Ascending aorta (tissue), 2 donors: ENCODE results near the gene SPINDOC. TPM values are rescaled to one million over a fixed set of nuclear protein-coding genes. Genes with fewer than 3 reads are reported as not detected.
A peak's percentile ranks its signal among the peaks of the same experiment; 100 is the strongest.

Experiments used
- DNase-seq, 2 donors: peaks; one replicate each; pipeline ENCODE4 v3.0.0-alpha.2; 2019; ENCODE audit warnings: low spot score in 2 of 2
- H3K27ac ChIP-seq, 2 donors: fragments of 200-600 bp; sonication (generic); one replicate each; pipeline ENCODE4 v1.5.1; 2016 to 2017; ENCODE audit warnings: mild to moderate bottlenecking in 1 of 2
- H3K27me3 ChIP-seq: fragments of 200-600 bp; sonication (generic); one replicate; pipeline ENCODE4 v1.5.1; 2017
- H3K36me3 ChIP-seq, 2 donors: fragments of 200-600 bp; sonication (generic); one replicate each; pipeline ENCODE4 v1.5.1; 2016
- H3K4me1 ChIP-seq, 2 donors: fragments of 200-600 bp; sonication (generic); one replicate each; pipeline ENCODE4 v1.5.1; 2016 to 2017; ENCODE audit warnings: mild to moderate bottlenecking in 1 of 2
- H3K4me3 ChIP-seq, 2 donors: fragments of 200-600 bp; sonication (generic); one replicate each; pipeline ENCODE4 v1.5.1; 2016 to 2017; ENCODE audit warnings: mild to moderate bottlenecking in 1 of 2
- H3K9me3 ChIP-seq, 2 donors: fragments of 200-600 bp; sonication (generic); one replicate each; pipeline ENCODE4 v1.5.1; 2016
- CTCF ChIP-seq, 3 experiments: fragments of 200-600 bp in 2 of 3; fragments of 450-650 bp in 1 of 3; sonication (generic) in 2 of 3; IDR thresholded peaks; one replicate each; pipeline ENCODE4 v1.5.1; 2016 to 2019; ENCODE audit warnings: antibody characterized with exemption in 3 of 3, mild to moderate bottlenecking in 1 of 3, moderate library complexity in 1 of 3
- intact Hi-C: fragments of 100-400 bp; cut with DNase I; formaldehyde crosslinking; loops from one replicate; pipeline ENCODE4 v1.15.1; 2023
- total RNA-seq: library from RNA; depleted of rRNA; stranded (reverse); fragments of >200 nt; gene quantifications from one replicate; pipeline ENCODE4 v1.1.0, GENCODE V29; 2016

Gene SPINDOC, protein sequence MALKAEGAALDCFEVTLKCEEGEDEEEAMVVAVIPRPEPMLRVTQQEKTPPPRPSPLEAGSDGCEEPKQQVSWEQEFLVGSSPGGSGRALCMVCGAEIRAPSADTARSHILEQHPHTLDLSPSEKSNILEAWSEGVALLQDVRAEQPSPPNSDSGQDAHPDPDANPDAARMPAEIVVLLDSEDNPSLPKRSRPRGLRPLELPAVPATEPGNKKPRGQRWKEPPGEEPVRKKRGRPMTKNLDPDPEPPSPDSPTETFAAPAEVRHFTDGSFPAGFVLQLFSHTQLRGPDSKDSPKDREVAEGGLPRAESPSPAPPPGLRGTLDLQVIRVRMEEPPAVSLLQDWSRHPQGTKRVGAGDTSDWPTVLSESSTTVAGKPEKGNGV
- 5.0 TPM for total RNA-seq

GRCh38 chr11:63813035-63813562 is at the start of gene SPINDOC:
Gene SPINDOC, plus strand, starts transcription at chr11:63813456. Its CDS starts 231 bp downstream, at chr11:63813687.
- H3K36me3 ChIP-seq: peaks cover 8 to 13% of the 10 kb centered on the region in 2 donors
- peak within 1 kb of the TSS; percentile 71 to 80 for H3K27ac ChIP-seq
- peak within 1 kb of the TSS; percentile 95 for H3K4me3 ChIP-seq
- H3K27me3 ChIP-seq: no peaks in the 10 kb centered on the region
- H3K4me1 ChIP-seq: peaks cover 3 to 15% of the 10 kb centered on the region in 2 donors
- no peak for TF ChIP-seq CTCF (IDR thresholded peaks at IDR 0.05)
- intact Hi-C loops: loop anchor here (1.0 to 10.0 kb wide), 3 partner anchors 25 to 138 kb away; partner anchors contain the start of gene ATL3
- DNase-seq: peak; percentile 28 to 88
- H3K9me3 ChIP-seq: no peaks in the 10 kb centered on the region

DNA sequence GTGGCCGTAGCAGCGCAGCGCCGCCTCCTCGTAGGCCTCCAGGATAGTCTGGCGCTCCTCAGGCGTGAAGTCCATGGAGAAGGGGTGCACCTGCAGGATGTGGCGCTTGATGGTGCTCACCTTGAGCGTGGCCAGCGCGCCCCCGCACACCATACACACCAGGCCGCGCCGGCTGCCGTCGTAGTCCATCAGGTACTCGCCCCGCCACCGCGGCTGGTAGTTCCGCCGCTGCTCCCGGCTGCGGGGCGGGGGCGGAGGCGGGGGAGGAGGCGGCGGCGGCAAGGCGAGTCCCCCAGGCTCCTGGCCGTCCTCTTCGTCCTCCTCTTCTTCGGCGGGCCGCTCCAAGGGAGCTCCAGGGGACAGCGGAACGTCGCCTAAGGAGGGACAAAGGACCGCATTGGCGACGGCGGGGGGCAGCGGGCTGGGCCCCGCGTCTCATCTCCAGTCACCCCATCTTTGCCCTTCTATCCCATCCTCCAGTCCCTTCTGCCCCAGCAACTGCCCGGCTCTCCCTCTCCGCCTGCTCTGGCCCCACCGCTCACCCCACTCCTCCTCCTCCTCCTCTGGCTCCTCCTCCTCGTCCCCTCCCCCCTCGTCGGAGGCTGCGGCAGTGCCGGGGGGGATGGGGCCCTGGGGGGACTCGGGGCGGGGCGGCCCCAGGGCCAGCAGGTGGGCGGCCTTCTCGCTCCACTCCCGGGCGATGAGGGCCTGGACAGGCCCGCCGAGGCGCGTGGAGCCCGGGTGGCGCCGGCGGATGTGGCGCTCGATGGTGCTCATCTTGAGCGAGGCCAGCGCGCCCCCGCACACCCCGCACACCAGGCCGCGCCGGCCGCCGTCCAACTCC is 49.5 kb upstream of the SPINDOC start:
- H3K36me3 ChIP-seq: peaks cover 2 to 3% of the 10 kb centered on the region in 2 donors
- H3K9me3 ChIP-seq: no peaks in the 10 kb centered on the region
- no peaks in the 10 kb centered on the region for H3K27me3 ChIP-seq
- H3K27ac ChIP-seq: peak overlapping the region in 1 of 2 donors; percentile 0
- H3K4me3 ChIP-seq: peak overlapping the region; percentile 51 to 63
- DNase-seq: no peak
- H3K4me1 ChIP-seq: peaks cover 6 to 14% of the 10 kb centered on the region in 2 donors
- intact Hi-C loops: no loop called here
- no peak for TF ChIP-seq CTCF (IDR thresholded peaks at IDR 0.05)

DNA sequence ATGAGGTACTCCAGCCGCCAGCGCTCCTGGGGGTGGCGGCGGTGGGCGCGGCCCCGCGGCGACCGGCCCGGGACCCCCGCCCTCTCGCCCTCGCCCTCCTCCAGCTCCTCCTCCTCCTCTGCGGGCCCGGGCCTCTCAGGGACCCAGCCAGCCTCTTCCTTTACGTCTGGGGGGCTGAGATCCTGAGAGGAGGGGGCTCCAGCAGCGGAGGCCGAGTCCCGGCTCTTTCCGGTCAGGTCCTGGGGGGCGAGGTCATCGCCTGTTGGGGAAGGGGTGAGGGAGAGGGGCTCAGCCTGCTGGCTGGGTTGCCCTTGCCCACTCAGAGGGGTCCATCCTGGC is 48.9 kb upstream of the SPINDOC start:
- no peak for TF ChIP-seq CTCF (IDR thresholded peaks at IDR 0.05)
- DNase-seq: no peak
- H3K27me3 ChIP-seq: no peaks in the 10 kb centered on the region
- peaks cover 0 to 3% of the 10 kb centered on the region in 2 donors for H3K36me3 ChIP-seq
- no peaks in the 10 kb centered on the region for H3K9me3 ChIP-seq
- H3K4me1 ChIP-seq: peaks cover 6 to 14% of the 10 kb centered on the region in 2 donors
- intact Hi-C loops: no loop called here
- H3K4me3 ChIP-seq: no peak overlapping the region
- H3K27ac ChIP-seq: no peak overlapping the region

DNA sequence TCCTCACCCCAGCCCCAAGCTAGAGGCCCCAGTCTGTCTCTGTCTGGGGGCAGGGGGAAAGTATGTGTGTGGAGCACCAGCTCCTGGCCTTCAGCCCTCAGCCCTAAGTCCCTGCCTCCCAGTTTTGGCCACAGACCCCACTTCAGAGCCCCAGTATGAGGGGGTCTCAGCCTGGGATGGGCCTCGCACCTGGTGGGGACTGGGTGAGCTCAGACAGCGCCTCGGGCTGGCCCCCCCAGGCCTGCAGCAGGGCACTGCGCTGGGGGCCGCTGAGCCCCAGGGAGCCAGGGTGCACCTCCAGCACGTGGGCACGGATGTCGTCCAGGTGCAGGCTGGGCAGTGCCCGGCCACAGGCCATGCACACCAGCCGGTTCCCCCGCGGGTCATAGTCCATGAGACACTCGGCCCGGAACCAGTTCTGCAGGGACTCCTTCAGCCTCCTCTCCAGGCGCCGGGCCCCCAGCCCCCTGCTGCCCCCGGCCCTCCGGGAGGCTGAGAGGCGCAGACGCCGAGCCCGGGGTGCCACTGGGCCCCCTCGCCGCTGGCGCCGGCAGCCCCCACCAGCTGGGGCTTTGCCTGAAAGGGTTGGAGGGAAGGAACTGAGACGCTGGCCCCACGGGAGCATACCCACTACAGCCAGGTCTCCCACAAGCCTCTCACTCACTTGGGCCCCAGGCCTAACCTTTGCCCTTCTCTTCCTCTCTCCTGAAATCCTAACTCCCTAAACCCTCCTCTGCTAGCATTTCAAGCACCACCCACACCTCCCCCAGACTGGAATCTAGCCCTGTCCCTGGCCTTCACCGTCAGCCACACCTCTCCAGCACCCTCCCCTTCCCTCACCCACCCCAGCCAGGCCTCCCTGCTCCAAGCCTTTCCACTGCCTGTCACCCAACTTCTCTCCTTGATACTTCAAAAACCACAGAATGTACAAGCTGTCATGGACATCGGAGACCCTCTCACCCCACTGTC is 48.3 kb upstream of the SPINDOC start:
- peaks cover 0 to 2% of the 10 kb centered on the region in 2 donors for H3K36me3 ChIP-seq
- no peak for DNase-seq
- intact Hi-C loops: loop anchor here (5.0 kb wide), 1 partner anchor 382 kb away; no protein-coding TSS in a partner anchor
- H3K4me1 ChIP-seq: peaks cover 6 to 14% of the 10 kb centered on the region in 2 donors
- H3K4me3 ChIP-seq: no peak overlapping the region
- TF ChIP-seq CTCF (IDR thresholded peaks at IDR 0.05): no peak
- H3K9me3 ChIP-seq: no peaks in the 10 kb centered on the region
- H3K27ac ChIP-seq: no peak overlapping the region
- no peaks in the 10 kb centered on the region for H3K27me3 ChIP-seq
